ENCODE results near the gene NHLRC2. TPM values are rescaled to one million over a fixed set of nuclear protein-coding genes. Genes with fewer than 3 reads are reported as not detected.

The NHLRC2 gene
- total RNA-seq, 1 donor from 2014 or later: 23.5 TPM

DNA sequence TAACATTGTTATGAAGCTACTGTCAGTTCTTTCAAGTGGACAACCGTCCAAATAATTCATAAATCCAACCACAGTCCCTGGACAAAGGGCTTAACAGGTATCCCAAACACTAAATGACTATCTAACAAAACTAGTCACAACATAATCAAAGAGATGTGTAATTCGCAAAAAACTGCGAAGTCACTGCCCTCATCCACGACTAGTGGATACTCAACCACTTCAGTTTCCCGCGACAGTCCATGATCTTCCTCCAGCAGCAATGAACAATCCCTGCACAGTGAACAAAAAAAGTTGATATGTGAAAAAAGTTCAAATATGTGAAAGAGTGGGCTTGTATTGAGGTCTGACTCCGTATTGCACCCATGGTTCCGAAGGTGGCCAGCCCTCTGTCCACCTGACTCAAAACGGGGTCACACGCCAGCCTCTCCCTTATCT, 866 bp upstream of the NHLRC2 start:
- Mint-ChIP-seq H3K4me1 (ENCODE audit: low read depth, unreplicated experiment) (peaks cover 3% of the 10 kb centered on the region), H3K27ac (ENCODE audit: unreplicated experiment) (peak overlapping the region; percentile 97), H3K36me3 (ENCODE audit: unreplicated experiment) (no peaks in the 10 kb centered on the region), H3K9me3 (ENCODE audit: unreplicated experiment) (peaks cover 9% of the 10 kb centered on the region), H3K27me3 (ENCODE audit: unreplicated experiment) (peaks cover 4% of the 10 kb centered on the region), H3K4me3 (ENCODE audit: unreplicated experiment) (peak overlapping the region; percentile 96)
- DNase-seq: no peak
- no peak for TF ChIP-seq CTCF (IDR thresholded peaks at IDR 0.05; ENCODE audit: partially characterized antibody, unreplicated experiment)

- TF ChIP-seq CTCF (IDR thresholded peaks at IDR 0.05; ENCODE audit: partially characterized antibody, unreplicated experiment): no peak
- Mint-ChIP-seq H3K27me3 (ENCODE audit: unreplicated experiment) (peaks cover 4% of the 10 kb centered on the region), H3K4me1 (ENCODE audit: low read depth, unreplicated experiment) (peaks cover 3% of the 10 kb centered on the region), H3K36me3 (ENCODE audit: unreplicated experiment) (no peaks in the 10 kb centered on the region), H3K9me3 (ENCODE audit: unreplicated experiment) (peaks cover 9% of the 10 kb centered on the region), H3K4me3 (ENCODE audit: unreplicated experiment) (peak overlapping the region; percentile 96), H3K27ac (ENCODE audit: unreplicated experiment) (peak overlapping the region; percentile 97)
- DNase-seq: peak; percentile 67
Measured at GRCh38 chr10:113854761-113855588, 514 bp downstream of the NHLRC2 start.

DNA sequence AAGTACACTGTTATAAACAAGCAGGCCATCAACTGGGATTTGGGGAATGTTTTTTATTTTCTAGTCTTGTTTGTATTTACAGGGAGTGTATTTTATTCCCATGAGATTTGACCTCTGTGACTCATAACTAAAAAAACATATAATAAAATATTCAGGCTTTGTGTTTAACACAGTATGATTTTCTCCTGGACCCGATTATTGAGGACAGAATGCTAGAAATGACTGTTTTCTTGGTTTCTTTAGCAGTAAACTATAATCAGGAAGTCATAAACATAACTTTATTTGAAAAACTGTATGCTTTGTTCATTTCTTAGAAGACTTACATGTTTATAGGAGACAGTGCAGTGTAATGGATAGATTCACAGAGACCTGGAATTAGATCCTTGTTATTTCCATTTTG, 2.1 kb downstream of the NHLRC2 start:
- Mint-ChIP-seq H3K27ac (ENCODE audit: unreplicated experiment) (no peak overlapping the region), H3K9me3 (ENCODE audit: unreplicated experiment) (peaks cover 9% of the 10 kb centered on the region), H3K27me3 (ENCODE audit: unreplicated experiment) (peaks cover 4% of the 10 kb centered on the region), H3K4me1 (ENCODE audit: low read depth, unreplicated experiment) (peaks cover 3% of the 10 kb centered on the region), H3K4me3 (ENCODE audit: unreplicated experiment) (no peak overlapping the region), H3K36me3 (ENCODE audit: unreplicated experiment) (no peaks in the 10 kb centered on the region)
- DNase-seq: no peak
- no peak for TF ChIP-seq CTCF (IDR thresholded peaks at IDR 0.05; ENCODE audit: partially characterized antibody, unreplicated experiment)

- Mint-ChIP-seq H3K27me3 (ENCODE audit: unreplicated experiment) (peaks cover 4% of the 10 kb centered on the region), H3K4me1 (ENCODE audit: low read depth, unreplicated experiment) (peaks cover 3% of the 10 kb centered on the region), H3K27ac (ENCODE audit: unreplicated experiment) (no peak overlapping the region), H3K36me3 (ENCODE audit: unreplicated experiment) (no peaks in the 10 kb centered on the region), H3K4me3 (ENCODE audit: unreplicated experiment) (no peak overlapping the region), H3K9me3 (ENCODE audit: unreplicated experiment) (peaks cover 9% of the 10 kb centered on the region)
- DNase-seq: no peak
- no peak for TF ChIP-seq CTCF (IDR thresholded peaks at IDR 0.05; ENCODE audit: partially characterized antibody, unreplicated experiment)
Measured at GRCh38 chr10:113857210-113857609, 2.7 kb downstream of the NHLRC2 start.

GRCh38 chr10:113858541-113858940, 4.1 kb downstream of the NHLRC2 start:
- no peak for TF ChIP-seq CTCF (IDR thresholded peaks at IDR 0.05; ENCODE audit: partially characterized antibody, unreplicated experiment)
- Mint-ChIP-seq H3K27ac (ENCODE audit: unreplicated experiment) (no peak overlapping the region), H3K4me3 (ENCODE audit: unreplicated experiment) (no peak overlapping the region), H3K27me3 (ENCODE audit: unreplicated experiment) (peaks cover 4% of the 10 kb centered on the region), H3K36me3 (ENCODE audit: unreplicated experiment) (no peaks in the 10 kb centered on the region), H3K4me1 (ENCODE audit: low read depth, unreplicated experiment) (peaks cover 2% of the 10 kb centered on the region), H3K9me3 (ENCODE audit: unreplicated experiment) (peaks cover 9% of the 10 kb centered on the region)
- no peak for DNase-seq
